Kidney epithelial cell (primary cell): ENCODE data around the gene AFF3. TPM values are rescaled to one million over a fixed set of nuclear protein-coding genes. Genes with fewer than 3 reads are reported as not detected.

Source experiments
- DNase-seq: peaks from one replicate; pipeline ENCODE4 v3.0.0-alpha.2; 2010; ENCODE audit warnings: low read depth
- H3K27me3 ChIP-seq: 2 replicates; pipeline ENCODE4 v1.6.0; 2011; ENCODE audit warnings: low read length; ENCODE audit not compliant: control insufficient read depth, insufficient read depth
- H3K36me3 ChIP-seq: 2 replicates; pipeline ENCODE4 v1.5.1; 2011; ENCODE audit warnings: low read length; ENCODE audit not compliant: control insufficient read depth, insufficient read depth
- H3K4me3 ChIP-seq: 2 replicates; pipeline ENCODE4 v1.5.1; 2011; ENCODE audit warnings: low read depth, mild to moderate bottlenecking, control low read depth, low read length
- total RNA-seq: library from RNA; depleted of rRNA; stranded (reverse); fragments of >200 nt; gene quantifications from 2 replicates; pipeline ENCODE4 v1.2.3, GENCODE V29; 2015
- TF ChIP-seq, protein P1 (sequence below): IDR thresholded peaks from 2 replicates; pipeline ENCODE4 v1.5.1; 2011; ENCODE audit warnings: mild to moderate bottlenecking, moderate library complexity, low read length, control low read depth, inconsistent platforms; ENCODE audit not compliant: insufficient read depth, poor library complexity, severe bottlenecking

AFF3 gene
- total RNA-seq, 1 donor from 2014 or later = 13.9 TPM

DNA sequence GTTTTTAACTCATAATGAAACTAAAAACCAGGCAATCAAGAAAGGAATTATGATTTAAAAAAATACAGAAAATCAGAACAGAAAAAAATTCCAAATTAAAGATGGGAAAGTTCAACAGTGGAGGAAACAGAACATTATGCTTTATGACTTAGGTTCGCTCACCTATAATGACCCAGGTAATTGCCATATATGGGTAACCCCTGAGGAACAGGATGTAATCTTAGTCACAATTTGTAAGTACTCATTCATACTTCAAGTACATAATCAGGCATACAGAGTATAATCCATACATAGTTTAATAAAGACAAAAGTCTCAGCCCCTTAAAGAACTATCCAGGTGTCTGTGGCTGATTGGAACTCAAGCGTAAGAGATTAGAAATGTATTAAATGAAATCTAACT is 159.6 kb downstream of the AFF3 start:
- Histone ChIP-seq H3K27me3 (no peaks in the 10 kb centered on the region), H3K4me3 (no peak overlapping the region), H3K36me3 (no peaks in the 10 kb centered on the region)
- TF ChIP-seq, protein P1, sequence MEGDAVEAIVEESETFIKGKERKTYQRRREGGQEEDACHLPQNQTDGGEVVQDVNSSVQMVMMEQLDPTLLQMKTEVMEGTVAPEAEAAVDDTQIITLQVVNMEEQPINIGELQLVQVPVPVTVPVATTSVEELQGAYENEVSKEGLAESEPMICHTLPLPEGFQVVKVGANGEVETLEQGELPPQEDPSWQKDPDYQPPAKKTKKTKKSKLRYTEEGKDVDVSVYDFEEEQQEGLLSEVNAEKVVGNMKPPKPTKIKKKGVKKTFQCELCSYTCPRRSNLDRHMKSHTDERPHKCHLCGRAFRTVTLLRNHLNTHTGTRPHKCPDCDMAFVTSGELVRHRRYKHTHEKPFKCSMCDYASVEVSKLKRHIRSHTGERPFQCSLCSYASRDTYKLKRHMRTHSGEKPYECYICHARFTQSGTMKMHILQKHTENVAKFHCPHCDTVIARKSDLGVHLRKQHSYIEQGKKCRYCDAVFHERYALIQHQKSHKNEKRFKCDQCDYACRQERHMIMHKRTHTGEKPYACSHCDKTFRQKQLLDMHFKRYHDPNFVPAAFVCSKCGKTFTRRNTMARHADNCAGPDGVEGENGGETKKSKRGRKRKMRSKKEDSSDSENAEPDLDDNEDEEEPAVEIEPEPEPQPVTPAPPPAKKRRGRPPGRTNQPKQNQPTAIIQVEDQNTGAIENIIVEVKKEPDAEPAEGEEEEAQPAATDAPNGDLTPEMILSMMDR = no peak
- DNase-seq = no peak

DNA sequence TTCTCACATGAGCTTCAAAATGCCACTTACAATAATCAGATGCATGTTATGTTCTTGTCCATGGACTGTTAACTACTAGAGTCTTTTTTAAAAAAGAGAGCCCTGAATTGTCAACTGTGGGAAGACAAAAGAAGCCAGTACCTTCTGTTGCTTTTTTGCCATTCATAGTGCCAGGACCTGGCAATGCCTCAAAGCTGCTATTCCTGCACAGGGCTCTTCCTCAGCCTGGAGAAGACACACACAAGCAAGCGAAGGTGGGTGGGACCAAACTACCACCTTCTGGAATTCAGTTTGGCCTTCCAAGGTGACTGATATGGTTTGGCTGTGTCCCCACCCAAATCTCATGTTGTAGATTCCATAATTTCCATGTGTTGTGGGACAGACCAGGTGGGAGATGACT is 160.6 kb downstream of the AFF3 start:
- H3K27me3 ChIP-seq = no peaks in the 10 kb centered on the region
- TF ChIP-seq, protein P1 = no peak
- no peak for DNase-seq

DNA sequence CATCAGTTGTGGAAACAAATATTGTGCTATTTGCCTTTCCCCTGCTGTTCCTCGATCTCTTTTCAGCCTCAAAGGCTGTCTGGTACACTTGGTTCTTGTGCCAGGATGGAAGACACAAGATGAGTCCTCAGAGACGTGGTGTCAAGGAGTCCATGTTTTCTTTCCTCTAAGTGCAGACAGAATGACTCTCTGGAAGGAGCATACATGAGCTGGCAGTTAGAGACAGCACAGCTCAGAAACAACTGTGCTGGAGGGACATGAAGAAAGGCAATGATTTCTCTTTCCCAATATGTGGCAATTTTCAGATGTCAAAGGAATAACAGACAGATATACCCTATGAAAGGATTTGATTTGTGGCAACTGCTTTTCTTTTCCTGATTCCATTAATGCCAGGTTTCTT is 162.2 kb downstream of the AFF3 start:
- no peak for DNase-seq
- Histone ChIP-seq H3K36me3 (no peaks in the 10 kb centered on the region), H3K4me3 (no peak overlapping the region), H3K27me3 (no peaks in the 10 kb centered on the region)
- TF ChIP-seq, protein P1 = no peak

More for the DNA sequence above, 160.6 kb downstream of the AFF3 start:
- H3K4me3 ChIP-seq = no peak overlapping the region
- H3K36me3 ChIP-seq = no peaks in the 10 kb centered on the region

GRCh38 chr2:99977966-99978365 is 164.4 kb downstream of the AFF3 start:
- Histone ChIP-seq H3K36me3 (no peaks in the 10 kb centered on the region), H3K4me3 (no peak overlapping the region), H3K27me3 (no peaks in the 10 kb centered on the region)
- TF ChIP-seq, protein P1 = no peak
- DNase-seq = no peak

DNA sequence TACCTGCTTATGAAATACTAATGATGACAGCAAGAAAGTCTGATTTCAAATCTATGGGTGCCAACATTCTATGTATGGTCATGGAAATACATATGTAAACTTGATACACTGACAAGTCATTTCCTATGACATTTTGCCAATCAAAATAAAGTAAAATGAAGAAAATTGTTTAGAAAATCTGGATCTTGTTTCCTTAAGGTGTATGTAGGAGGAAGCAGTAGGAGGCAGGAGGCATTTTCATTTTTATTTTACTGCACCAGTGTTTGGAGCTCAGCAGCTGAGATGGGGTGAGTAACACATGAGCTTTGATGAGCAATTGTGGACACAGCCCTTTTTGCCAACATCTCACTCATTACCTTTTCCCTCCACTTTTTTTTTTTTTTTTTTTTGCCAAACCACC is 167.0 kb downstream of the AFF3 start:
- peak; percentile 56 for DNase-seq
- TF ChIP-seq, protein P1 = no peak
- H3K27me3 ChIP-seq = no peaks in the 10 kb centered on the region

GRCh38 chr2:99974682-99975375 is 167.6 kb downstream of the AFF3 start:
- no peak overlapping the region for H3K4me3 ChIP-seq
- TF ChIP-seq, protein P1 = no peak
- DNase-seq = peak; percentile 61
- H3K36me3 ChIP-seq = no peaks in the 10 kb centered on the region
- H3K27me3 ChIP-seq = no peaks in the 10 kb centered on the region

More for the DNA sequence above, 167.0 kb downstream of the AFF3 start:
- H3K4me3 ChIP-seq = no peak overlapping the region
- no peaks in the 10 kb centered on the region for H3K36me3 ChIP-seq
